ENCODE data around the gene BCAS4.

The BCAS4 gene

DNA sequence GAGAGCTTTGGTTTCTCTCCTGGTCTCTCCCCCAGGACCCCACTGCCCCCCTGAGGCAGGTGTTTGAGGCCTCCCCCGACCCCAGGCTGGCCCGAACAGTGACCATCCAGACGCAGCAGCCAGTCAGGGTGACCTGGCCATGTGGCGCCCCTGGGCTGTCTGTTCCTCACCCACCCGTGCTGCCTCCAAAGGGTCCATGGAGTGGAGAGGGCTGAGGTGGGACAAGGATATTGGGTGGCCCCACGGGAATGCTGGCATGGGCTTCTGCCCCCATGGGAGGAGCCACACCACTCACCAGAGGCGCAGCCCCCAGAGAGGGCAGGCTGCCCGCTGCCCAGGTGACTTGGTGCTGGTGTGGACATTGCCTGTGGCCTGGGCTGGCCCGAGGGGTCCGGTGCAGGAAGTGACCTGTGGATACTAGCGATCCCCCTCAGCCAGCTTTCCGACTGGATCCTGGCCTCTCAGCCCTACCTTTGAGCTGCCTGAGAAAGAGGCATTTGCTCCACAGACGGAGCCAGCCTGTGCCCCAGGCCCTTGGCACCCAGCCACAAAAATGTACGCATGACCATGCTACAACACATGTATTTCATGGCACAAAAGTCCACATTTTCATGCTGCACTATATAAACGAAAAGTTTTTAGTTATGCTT, 50.8 kb downstream of the BCAS4 start:
- no peak overlapping the region for H3K4me3 Mint-ChIP-seq
- H3K4me1 Mint-ChIP-seq = peaks cover 59% of the 10 kb centered on the region
- H3K27ac Mint-ChIP-seq = no peak overlapping the region
- H3K36me3 Mint-ChIP-seq = peaks cover 50% of the 10 kb centered on the region
- ATAC-seq = no peak
- H3K27me3 Mint-ChIP-seq = no peaks in the 10 kb centered on the region
- no peaks in the 10 kb centered on the region for H3K9me3 Mint-ChIP-seq

GRCh38 chr20:50848341-50848808, 53.5 kb downstream of the BCAS4 start:
- peaks cover 44% of the 10 kb centered on the region for H3K36me3 Mint-ChIP-seq
- ATAC-seq = peak; percentile 6
- H3K4me3 Mint-ChIP-seq = no peak overlapping the region
- H3K9me3 Mint-ChIP-seq = no peaks in the 10 kb centered on the region
- H3K27ac Mint-ChIP-seq = peak overlapping the region; percentile 87
- peaks cover 53% of the 10 kb centered on the region for H3K4me1 Mint-ChIP-seq
- H3K27me3 Mint-ChIP-seq = no peaks in the 10 kb centered on the region

DNA sequence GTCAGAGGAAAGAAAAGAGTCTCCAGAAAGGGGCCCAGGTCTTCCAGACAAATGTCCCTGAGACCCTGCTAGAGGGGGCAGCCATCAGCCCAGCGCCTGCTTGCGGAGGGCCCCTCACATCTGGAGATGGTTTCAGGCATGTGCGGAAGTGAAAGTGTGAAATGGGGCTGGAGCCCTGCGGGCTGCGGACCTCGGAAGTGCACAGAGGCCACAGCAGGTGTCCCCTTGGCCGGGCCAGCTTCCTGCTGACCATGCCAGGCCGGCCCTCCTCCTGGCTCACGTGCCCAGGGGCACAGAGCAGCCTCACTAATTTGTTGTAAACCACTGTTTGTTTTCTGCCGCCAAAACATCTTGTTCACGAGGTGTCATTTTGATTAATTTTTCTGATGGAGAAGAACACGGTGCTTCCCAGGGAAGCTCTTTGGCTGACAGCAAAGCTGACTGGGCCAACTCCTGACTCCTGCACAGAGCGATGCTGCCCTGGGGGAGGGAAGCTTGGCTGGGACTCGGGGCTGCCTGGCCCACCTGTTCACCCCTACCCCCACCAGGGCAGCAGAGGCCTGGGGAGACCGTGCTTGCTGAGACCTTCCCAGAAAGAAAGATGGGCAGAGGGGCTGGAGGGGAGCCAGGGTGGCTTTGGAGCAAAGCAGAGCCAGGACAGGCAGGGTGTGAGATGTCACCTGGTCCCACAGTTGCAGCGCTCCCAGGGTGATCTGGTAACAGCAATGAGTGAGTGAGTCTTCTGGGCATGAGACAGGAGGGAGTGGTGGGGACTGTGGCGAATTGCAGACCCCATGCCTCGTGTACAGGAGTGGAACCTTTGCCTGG, 54.2 kb downstream of the BCAS4 start:
- Mint-ChIP-seq H3K9me3 (no peaks in the 10 kb centered on the region), H3K27ac (peak overlapping the region; percentile 87), H3K36me3 (peaks cover 49% of the 10 kb centered on the region), H3K4me1 (peaks cover 46% of the 10 kb centered on the region), H3K4me3 (peak overlapping the region; percentile 11), H3K27me3 (no peaks in the 10 kb centered on the region)
- ATAC-seq = peak; percentile 56

DNA sequence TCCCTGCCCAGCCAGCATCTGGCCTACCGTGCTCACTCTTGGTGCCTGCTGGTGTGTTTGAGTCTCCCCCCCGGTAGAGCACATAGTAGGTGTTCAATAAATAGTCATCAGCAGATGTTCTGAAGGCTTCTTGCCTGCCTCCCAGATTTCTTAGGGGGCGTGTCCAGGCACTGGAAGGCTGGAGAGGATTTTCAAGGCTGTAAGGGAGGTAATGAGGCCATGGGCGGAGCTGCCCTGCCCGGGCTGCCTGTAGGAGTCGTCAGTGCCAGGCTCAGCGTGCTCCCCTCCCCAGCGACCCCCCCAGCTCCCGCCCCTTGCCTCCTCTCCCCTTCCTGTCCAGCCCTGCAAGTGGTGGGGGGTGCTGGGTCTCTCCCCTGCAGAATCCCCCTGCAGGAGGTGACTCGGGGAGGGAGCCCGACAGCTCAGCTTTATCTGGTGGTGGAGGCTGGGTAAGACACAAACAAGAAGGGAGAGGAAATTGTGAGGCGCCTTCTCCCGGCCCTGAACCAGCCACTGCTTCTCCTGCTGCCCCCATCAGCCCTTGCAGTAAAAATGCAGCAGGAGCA, 55.9 kb downstream of the BCAS4 start:
- Mint-ChIP-seq H3K27me3 (no peaks in the 10 kb centered on the region), H3K4me3 (no peak overlapping the region), H3K9me3 (no peaks in the 10 kb centered on the region), H3K36me3 (peaks cover 53% of the 10 kb centered on the region), H3K27ac (peak overlapping the region; percentile 63), H3K4me1 (peaks cover 46% of the 10 kb centered on the region)
- no peak for ATAC-seq

GRCh38 chr20:50852085-50852484, 57.2 kb downstream of the BCAS4 start:
- no peaks in the 10 kb centered on the region for H3K9me3 Mint-ChIP-seq
- no peak for ATAC-seq
- peaks cover 47% of the 10 kb centered on the region for H3K4me1 Mint-ChIP-seq
- H3K27ac Mint-ChIP-seq = no peak overlapping the region
- no peak overlapping the region for H3K4me3 Mint-ChIP-seq
- peaks cover 49% of the 10 kb centered on the region for H3K36me3 Mint-ChIP-seq
- no peaks in the 10 kb centered on the region for H3K27me3 Mint-ChIP-seq

- no peaks in the 10 kb centered on the region for H3K27me3 Mint-ChIP-seq
- no peak overlapping the region for H3K4me3 Mint-ChIP-seq
- H3K27ac Mint-ChIP-seq = no peak overlapping the region
- peaks cover 41% of the 10 kb centered on the region for H3K4me1 Mint-ChIP-seq
- peak; percentile 34 for ATAC-seq
- H3K9me3 Mint-ChIP-seq = no peaks in the 10 kb centered on the region
- H3K36me3 Mint-ChIP-seq = peaks cover 50% of the 10 kb centered on the region
Measured at GRCh38 chr20:50854506-50855249, 59.8 kb downstream of the BCAS4 start.

DNA sequence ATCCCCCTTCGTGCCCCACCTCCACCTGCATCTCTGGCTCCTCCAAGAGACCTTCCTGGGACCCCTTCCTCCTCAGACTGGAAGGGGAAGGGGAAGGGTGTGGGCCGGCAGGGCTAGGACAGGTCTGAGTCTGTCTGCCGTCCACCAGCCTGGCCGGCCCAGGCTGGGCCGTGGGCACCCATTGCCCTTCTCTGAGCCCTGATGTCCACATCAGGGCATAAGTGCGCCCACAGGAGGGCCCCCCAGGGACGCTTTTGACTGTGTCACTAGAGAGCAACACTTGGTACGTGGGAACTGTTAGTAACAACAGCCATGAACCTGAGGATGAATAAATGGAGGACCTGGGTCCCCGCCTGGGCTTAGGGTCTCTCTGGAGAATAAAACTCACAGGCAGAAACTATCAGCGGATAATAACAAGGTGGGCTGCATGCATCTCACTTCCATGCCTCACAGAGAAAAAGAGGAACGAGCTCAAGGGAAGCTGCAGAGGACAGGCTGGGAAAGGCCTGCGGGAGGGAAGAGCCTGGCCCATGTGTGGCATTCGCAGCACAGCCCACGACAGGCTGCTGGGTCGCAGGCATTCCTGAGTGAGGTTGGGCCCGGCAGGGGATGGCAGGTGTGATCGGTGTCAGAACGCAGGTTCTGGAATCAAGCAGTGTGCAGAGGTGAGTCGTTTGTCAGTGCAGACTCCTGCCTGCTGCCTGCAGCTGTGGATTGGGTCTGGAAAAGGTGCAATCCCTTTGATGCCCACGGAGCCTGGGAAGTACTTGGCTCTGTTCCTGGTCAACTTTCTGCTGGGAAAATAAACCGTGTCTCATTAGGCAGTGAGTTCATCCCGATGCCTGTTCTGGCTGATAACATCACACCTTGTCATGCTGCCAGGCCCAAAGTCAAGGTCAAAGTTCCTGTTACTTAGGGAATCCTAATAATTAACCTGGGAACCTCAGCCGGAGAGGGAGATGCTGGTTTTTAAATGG, 60.9 kb downstream of the BCAS4 start:
- Mint-ChIP-seq H3K9me3 (no peaks in the 10 kb centered on the region), H3K36me3 (peaks cover 46% of the 10 kb centered on the region), H3K4me3 (no peak overlapping the region), H3K27ac (peak overlapping the region; percentile 23), H3K27me3 (no peaks in the 10 kb centered on the region), H3K4me1 (peaks cover 35% of the 10 kb centered on the region)
- ATAC-seq = no peak

DNA sequence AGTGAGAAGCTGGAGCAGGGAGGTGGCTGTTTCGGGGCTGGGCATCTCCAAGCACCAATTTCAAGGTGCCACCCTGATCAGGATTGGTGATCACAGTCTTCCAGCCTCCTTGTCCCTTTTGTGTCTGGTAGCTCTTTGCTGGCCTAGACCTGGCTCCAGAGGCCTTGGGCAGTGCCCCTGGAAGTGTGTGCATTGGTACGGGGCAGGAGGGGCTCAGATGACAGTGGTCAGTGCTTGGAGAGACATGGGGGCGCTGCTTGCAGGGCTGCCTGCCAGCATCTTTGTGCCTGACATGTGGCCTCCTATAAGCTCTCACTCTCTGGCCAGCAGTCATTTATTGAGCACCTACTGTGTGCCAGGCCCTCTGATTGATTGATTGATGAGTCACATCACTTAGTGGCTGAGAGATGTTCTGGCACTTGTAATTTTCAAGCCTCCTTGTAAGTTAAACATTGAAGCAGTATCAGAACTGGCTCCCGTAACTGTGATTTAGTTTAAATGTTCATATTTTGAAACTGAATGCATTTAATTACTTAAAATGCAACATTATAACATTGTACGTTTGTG, 61.7 kb downstream of the BCAS4 start:
- Mint-ChIP-seq H3K4me3 (no peak overlapping the region), H3K4me1 (peaks cover 34% of the 10 kb centered on the region), H3K36me3 (peaks cover 46% of the 10 kb centered on the region), H3K9me3 (no peaks in the 10 kb centered on the region), H3K27me3 (no peaks in the 10 kb centered on the region), H3K27ac (no peak overlapping the region)
- ATAC-seq = no peak

DNA sequence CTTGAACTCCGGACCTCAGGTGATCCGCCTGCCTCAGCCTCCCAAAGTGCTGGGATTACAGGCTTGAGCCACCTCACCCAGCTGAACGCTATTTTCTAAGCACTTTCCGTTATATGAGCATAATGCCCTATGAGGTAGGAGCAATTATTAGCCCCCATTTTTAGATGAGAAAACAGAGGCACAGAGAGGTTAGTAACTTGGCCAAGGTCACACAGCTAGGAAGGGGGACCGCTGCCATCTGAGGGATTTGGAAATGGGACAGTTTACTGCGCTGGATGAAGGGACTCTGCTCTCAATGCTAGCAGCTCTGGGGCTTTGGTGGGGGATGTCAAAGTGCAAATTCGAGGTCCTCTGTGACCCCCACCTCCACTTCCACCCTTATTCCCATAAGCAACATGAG, 62.5 kb downstream of the BCAS4 start:
- Mint-ChIP-seq H3K4me1 (peaks cover 34% of the 10 kb centered on the region), H3K27me3 (no peaks in the 10 kb centered on the region), H3K9me3 (no peaks in the 10 kb centered on the region), H3K36me3 (peaks cover 45% of the 10 kb centered on the region), H3K4me3 (no peak overlapping the region), H3K27ac (no peak overlapping the region)
- no peak for ATAC-seq

GRCh38 chr20:50858525-50858924, 63.7 kb downstream of the BCAS4 start:
- peaks cover 38% of the 10 kb centered on the region for H3K36me3 Mint-ChIP-seq

GRCh38 chr20:50859161-50859560, 64.3 kb downstream of the BCAS4 start:
- no peak for ATAC-seq
- no peaks in the 10 kb centered on the region for H3K9me3 Mint-ChIP-seq
- peak overlapping the region; percentile 82 for H3K27ac Mint-ChIP-seq
- H3K36me3 Mint-ChIP-seq = peaks cover 40% of the 10 kb centered on the region
- no peaks in the 10 kb centered on the region for H3K27me3 Mint-ChIP-seq
- no peak overlapping the region for H3K4me3 Mint-ChIP-seq
- H3K4me1 Mint-ChIP-seq = peaks cover 35% of the 10 kb centered on the region

More at GRCh38 chr20:50858525-50858924, 63.7 kb downstream of the BCAS4 start:
- Mint-ChIP-seq H3K27me3 (no peaks in the 10 kb centered on the region), H3K27ac (no peak overlapping the region), H3K4me1 (peaks cover 35% of the 10 kb centered on the region), H3K9me3 (no peaks in the 10 kb centered on the region), H3K4me3 (no peak overlapping the region)
- ATAC-seq = no peak

- H3K4me1 Mint-ChIP-seq = peaks cover 24% of the 10 kb centered on the region
- H3K4me3 Mint-ChIP-seq = no peak overlapping the region
- peaks cover 27% of the 10 kb centered on the region for H3K36me3 Mint-ChIP-seq
- no peak overlapping the region for H3K27ac Mint-ChIP-seq
- no peak for ATAC-seq
- H3K9me3 Mint-ChIP-seq = no peaks in the 10 kb centered on the region
- no peaks in the 10 kb centered on the region for H3K27me3 Mint-ChIP-seq
Measured at GRCh38 chr20:50861012-50861411, 66.2 kb downstream of the BCAS4 start.

- Mint-ChIP-seq H3K4me1 (peaks cover 24% of the 10 kb centered on the region), H3K27me3 (no peaks in the 10 kb centered on the region), H3K27ac (peak overlapping the region; percentile 6), H3K36me3 (peaks cover 27% of the 10 kb centered on the region), H3K4me3 (no peak overlapping the region), H3K9me3 (no peaks in the 10 kb centered on the region)
- no peak for ATAC-seq
Measured at GRCh38 chr20:50862546-50862945, 67.7 kb downstream of the BCAS4 start.

DNA sequence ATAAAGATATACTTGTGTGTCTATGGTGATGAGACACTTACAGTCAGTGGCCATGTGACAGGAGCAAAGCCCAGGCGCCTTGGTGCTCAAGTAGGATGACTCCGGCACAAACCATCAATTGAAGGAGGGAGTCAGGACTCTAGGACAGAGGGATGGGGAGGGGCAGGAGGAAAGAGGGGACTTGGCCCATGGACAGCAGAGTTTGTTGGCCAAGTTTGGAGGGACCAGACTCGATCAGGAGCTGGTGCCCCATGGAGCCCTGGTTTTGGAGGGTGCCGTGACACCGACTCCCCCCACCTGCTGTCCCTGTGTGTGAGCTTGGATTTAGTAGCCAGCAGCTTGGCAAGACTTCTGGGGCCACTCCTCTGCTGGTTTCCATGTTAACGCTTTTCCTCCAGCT, 70.3 kb downstream of the BCAS4 start:
- Mint-ChIP-seq H3K9me3 (no peaks in the 10 kb centered on the region), H3K4me3 (no peak overlapping the region), H3K4me1 (peaks cover 18% of the 10 kb centered on the region), H3K27me3 (no peaks in the 10 kb centered on the region), H3K27ac (no peak overlapping the region), H3K36me3 (peaks cover 12% of the 10 kb centered on the region)
- no peak for ATAC-seq

Data from stimulated activated memory B cell treated with anti-CD40 and anti-IgM and Interleukin-4, amounts not matched to agents 10 μg/mL and 1 μg/mL and 100 μg/mL, for 72 hours (primary cell).